HuH-7 (cell line): Measurements from ENCODE around the gene DUSP14.
"Not testable (repeated sequence)": the region's sequence is repeated elsewhere in the genome, so short reads cannot be mapped to it uniquely, and the experiment has no call there.

Experiments used
- DNase-seq: peaks from one replicate; pipeline ENCODE4 v3.0.0; 2011; ENCODE audit warnings: low spot score

The DUSP14 gene

GRCh38 chr17:37485938-37486570 lies 3.6 kb upstream of the DUSP14 start:
- no peak for DNase-seq

GRCh38 chr17:37488009-37488604 lies 1.6 kb upstream of the DUSP14 start:
- peak; percentile 59 for DNase-seq

GRCh38 chr17:37488607-37489196 lies 989 bp upstream of the DUSP14 start:
- no peak for DNase-seq

- no peak for DNase-seq
These were observed 414 bp downstream of the DUSP14 start for GRCh38 chr17:37490022-37490587.

GRCh38 chr17:37490638-37491614 lies 1.2 kb downstream of the DUSP14 start:
- DNase-seq, result peak; percentile 55

- DNase-seq, result no peak
These were observed 2.5 kb downstream of the DUSP14 start for GRCh38 chr17:37492167-37492566.

- DNase-seq, result no peak
These were observed 3.7 kb downstream of the DUSP14 start for GRCh38 chr17:37493249-37494027.

GRCh38 chr17:37494401-37494831 lies 4.7 kb downstream of the DUSP14 start:
- DNase-seq, result no peak

- DNase-seq, result no peak
These were observed 5.3 kb downstream of the DUSP14 start for GRCh38 chr17:37494971-37495370.

GRCh38 chr17:37500378-37500777 lies 10.7 kb downstream of the DUSP14 start:
- DNase-seq, result no peak

GRCh38 chr17:37502009-37502936 lies 12.6 kb downstream of the DUSP14 start:
- no peak for DNase-seq

GRCh38 chr17:37503148-37503547 lies 13.5 kb downstream of the DUSP14 start:
- no peak for DNase-seq

- DNase-seq, result no peak
These were observed 15.6 kb downstream of the DUSP14 start for GRCh38 chr17:37505333-37505732.

- DNase-seq, result peak; percentile 63
These were observed 17.0 kb downstream of the DUSP14 start for GRCh38 chr17:37506678-37507077.

- DNase-seq, result no peak
These were observed 17.4 kb downstream of the DUSP14 start for GRCh38 chr17:37507111-37507510.

- DNase-seq, result no peak
These were observed 20.4 kb downstream of the DUSP14 start for GRCh38 chr17:37510056-37510455.

- DNase-seq, result not testable (repeated sequence)
These were observed 22.0 kb downstream of the DUSP14 start for GRCh38 chr17:37511642-37512041.

GRCh38 chr17:37512442-37513068 lies 22.9 kb downstream of the DUSP14 start:
- DNase-seq, result no peak

GRCh38 chr17:37513711-37514110 lies 24.0 kb downstream of the DUSP14 start:
- DNase-seq, result no peak

- no peak for DNase-seq
These were observed 26.5 kb downstream of the DUSP14 start for GRCh38 chr17:37516127-37516571.
